Body of pancreas (tissue), 4 donors: ENCODE data around the gene TOX3.

Experiments
- POLR2A ChIP-seq, 3 donors: fragments of 450-650 bp; IDR thresholded peaks; one replicate each; pipeline ENCODE4 v1.6.1; 2016; ENCODE audit warnings: antibody characterized with exemption in 3 of 3, mild to moderate bottlenecking in 2 of 3
- TF ChIP-seq, protein P1 (sequence below), 7 experiments: fragments of 450-650 bp in 4 of 7; fragments of 200-600 bp in 3 of 7; sonication (generic) in 3 of 7; IDR thresholded peaks; one replicate each; pipeline ENCODE4 v1.5.1; 2016 to 2019; ENCODE audit warnings: antibody characterized with exemption in 7 of 7

DNA sequence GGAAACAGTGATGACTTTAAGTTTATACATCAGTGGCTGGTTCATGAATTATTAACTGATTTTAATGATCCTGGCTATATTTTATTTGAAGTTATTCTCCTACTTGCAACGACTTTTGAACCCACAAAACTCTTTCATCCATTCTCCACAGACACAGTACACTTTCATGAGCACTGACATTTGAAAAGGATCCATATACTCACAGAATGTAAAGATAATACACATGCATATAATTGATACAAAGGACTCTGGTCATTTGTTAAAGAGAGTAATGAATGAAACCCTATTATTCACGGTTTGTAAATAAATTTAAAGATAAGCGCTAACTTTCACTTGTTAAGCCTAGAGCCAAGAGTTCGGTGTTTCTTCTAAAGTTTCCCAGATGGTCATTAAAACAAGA is 3.3 kb downstream of the TOX3 start:
- TF ChIP-seq, protein P1, sequence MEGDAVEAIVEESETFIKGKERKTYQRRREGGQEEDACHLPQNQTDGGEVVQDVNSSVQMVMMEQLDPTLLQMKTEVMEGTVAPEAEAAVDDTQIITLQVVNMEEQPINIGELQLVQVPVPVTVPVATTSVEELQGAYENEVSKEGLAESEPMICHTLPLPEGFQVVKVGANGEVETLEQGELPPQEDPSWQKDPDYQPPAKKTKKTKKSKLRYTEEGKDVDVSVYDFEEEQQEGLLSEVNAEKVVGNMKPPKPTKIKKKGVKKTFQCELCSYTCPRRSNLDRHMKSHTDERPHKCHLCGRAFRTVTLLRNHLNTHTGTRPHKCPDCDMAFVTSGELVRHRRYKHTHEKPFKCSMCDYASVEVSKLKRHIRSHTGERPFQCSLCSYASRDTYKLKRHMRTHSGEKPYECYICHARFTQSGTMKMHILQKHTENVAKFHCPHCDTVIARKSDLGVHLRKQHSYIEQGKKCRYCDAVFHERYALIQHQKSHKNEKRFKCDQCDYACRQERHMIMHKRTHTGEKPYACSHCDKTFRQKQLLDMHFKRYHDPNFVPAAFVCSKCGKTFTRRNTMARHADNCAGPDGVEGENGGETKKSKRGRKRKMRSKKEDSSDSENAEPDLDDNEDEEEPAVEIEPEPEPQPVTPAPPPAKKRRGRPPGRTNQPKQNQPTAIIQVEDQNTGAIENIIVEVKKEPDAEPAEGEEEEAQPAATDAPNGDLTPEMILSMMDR (IDR thresholded peaks at IDR 0.05), result no peak
- TF ChIP-seq POLR2A (IDR thresholded peaks at IDR 0.05), result no peak
